GM18502 (cell line): ENCODE data around the gene WNT9A.
A peak's percentile ranks its signal among the peaks of the same experiment; 100 is the strongest.

ENCODE experiments used
- ATAC-seq: cut with Tn5 transposase; IDR thresholded peaks from one replicate; pipeline ENCODE4 v1.9.1; 2021; ENCODE audit warnings: mild to moderate bottlenecking; ENCODE audit not compliant: unreplicated experiment, poor library complexity

WNT9A gene

GRCh38 chr1:227955808-227956207 lies 8.1 kb upstream of the WNT9A start:
- ATAC-seq = no peak

GRCh38 chr1:227954163-227954850 lies 6.6 kb upstream of the WNT9A start:
- ATAC-seq = no peak

DNA sequence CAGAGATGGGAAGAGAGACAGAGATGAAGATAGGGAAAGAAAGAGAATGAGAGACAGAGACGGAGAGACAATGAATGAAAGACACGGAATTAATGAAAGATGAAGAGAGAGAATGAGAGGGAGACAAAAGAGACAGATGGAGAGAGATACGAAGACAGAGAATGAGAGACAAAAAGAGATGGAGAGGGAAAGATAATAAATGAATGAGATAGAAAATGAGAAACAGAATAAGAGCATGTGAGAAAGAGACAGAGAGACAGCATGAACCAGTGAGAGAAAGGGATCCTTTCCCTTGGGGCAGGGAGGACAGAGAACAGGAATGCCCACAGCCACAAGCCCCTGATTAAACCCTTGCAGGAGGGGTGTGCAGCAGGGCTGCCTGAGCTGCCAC lies 5.3 kb upstream of the WNT9A start:
- ATAC-seq = no peak

GRCh38 chr1:227952374-227953021 lies 4.8 kb upstream of the WNT9A start:
- ATAC-seq = no peak

- ATAC-seq = no peak
These were observed 4.1 kb upstream of the WNT9A start for GRCh38 chr1:227951624-227952373.

DNA sequence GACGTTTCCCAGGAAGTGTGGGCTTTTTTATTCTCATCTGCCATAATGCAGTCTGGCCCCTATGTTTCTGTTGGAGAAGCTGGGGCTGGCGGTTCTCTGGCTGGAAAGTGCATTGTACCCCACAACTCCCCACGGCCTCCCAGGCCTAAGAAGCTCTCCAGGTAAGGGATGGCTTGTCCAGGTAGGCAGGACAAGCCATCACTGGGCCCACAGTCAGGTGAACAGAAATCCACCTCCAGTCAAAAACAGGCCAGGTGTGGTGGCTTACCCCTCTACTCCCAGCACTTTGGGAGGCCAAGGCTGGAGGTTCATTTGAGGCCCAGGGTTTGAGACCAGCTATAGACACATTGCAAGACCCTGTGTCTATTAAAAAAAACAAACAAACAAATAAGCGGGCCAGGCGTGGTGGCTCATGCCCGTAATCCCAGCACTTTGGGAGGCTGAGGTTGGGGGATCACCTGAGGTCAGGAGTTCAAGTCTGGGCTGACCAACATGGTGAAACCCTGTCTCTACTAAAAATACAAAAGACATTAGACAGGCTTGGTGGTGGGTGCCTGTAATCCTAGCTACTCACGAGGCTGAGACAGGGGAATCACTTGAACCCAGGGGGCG lies 3.1 kb upstream of the WNT9A start:
- no peak for ATAC-seq

GRCh38 chr1:227949954-227950734 lies 2.4 kb upstream of the WNT9A start:
- ATAC-seq = no peak

DNA sequence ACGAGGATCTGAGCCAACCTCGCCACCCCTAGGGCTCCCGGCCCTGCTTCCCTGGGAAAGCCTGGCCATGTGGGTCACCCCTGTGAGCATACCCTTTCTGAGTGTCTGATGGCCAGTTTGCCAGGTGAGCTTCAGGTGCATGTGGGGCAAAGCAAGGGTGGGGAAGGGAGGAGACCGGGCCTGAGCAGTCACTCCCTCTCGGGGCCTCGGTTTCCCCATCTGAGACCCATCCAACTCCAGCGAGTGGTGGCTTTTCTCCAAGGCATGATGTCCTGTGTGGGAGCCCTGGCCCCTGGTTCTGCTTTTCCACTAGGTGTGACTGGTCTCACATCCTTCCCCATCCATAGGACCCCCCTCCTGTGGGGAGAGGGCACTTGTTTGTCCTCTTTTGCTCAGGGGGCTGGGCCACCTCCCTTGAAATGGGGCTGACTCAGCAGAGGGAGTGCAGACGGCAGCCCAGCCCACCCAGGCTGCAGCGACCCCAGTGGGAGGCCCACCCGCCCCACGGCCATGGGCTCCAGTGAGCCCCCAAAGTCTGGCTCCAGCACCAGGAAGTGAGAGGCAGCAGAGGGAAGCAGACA lies 1.7 kb upstream of the WNT9A start:
- no peak for ATAC-seq

DNA sequence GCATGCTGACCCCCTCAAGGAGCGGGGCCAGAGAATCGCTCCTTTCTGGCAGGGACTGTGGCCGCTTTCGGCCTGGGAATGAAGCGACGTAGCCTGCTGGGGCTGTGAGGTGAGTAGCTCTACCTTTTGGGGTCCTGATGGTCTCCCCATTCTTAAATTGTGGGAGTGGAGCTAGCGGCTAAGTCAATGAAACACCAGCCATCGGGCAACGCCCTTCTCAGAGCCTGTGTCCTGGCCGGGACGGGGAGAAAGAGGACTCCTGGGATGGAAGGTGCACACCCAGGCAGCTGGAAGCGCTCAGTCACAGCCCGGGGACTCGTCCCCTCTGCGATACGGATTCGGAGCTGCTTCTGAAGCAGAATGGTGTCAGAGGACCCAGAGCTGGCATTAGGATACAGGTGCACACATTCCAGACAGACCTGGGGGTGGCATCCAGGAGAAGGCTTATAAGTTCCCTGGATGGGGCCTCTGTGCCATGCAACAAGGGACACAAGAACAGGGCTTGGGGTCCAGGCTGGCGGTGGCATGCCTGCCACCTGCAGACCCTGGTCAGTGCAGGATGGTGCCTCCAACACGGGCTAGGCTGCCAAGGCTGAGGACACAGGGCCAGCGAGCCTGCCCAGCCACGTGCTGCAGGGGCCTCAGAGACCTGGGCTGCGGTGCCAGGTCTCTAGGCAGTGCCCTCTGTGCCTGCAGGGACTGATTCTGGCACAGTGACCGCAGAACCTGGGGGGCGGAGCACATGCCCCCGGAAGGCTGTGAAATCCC lies 945 bp upstream of the WNT9A start:
- ATAC-seq = no peak

GRCh38 chr1:227947386-227947675 lies 401 bp downstream of the WNT9A start:
- ATAC-seq = no peak

GRCh38 chr1:227946624-227947385 lies 927 bp downstream of the WNT9A start:
- ATAC-seq = peak; percentile 53

GRCh38 chr1:227945891-227946623 lies 1.7 kb downstream of the WNT9A start:
- peak; percentile 26 for ATAC-seq

DNA sequence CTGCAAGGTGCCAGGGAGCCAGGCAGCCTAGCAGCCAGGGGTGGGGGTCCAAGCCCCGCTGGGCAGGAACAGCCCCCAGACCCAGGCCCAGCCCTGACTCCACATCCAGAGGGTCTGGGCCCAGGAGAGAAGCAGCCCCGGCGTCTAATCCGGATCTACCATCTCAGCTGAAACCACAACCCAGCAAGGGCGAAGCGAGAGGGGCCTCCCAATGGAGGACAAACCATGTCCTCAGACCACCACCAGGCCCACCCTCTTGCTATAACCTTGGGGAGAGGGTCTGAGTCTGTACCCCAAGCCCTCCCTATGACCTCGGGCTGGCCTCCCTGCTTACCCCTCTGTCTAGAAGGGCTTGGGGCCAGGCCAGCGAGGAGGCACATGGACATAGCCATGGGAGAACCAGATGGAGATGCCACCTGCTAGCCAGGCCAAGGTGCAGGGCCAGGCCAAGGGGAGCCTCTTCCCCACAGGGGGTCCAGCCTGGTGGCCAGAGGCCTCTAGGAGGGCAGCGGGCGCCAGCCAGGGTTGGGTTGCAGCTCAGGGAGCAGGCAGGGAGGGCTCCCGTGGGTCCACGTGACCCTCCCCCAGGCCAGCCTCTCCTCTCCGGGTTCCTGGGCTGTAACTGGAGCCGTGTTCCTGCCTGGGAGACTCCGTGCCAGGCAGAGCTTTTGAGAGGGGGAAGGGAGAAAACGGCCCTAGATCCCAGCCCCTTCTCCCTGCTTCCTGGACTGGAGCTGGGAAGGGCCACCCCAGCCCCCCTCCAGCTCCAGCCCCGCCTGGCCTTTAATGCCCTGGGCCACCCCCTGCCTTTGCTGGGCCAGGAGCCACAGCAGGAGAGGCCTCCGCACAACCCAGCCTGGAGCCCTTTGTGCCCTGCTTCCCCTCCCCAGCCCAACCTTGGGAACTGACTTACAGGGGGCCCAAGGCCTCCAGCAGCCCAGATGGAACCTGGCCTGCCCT lies 2.5 kb downstream of the WNT9A start:
- no peak for ATAC-seq

- no peak for ATAC-seq
These were observed 3.4 kb downstream of the WNT9A start for GRCh38 chr1:227944090-227944930.

DNA sequence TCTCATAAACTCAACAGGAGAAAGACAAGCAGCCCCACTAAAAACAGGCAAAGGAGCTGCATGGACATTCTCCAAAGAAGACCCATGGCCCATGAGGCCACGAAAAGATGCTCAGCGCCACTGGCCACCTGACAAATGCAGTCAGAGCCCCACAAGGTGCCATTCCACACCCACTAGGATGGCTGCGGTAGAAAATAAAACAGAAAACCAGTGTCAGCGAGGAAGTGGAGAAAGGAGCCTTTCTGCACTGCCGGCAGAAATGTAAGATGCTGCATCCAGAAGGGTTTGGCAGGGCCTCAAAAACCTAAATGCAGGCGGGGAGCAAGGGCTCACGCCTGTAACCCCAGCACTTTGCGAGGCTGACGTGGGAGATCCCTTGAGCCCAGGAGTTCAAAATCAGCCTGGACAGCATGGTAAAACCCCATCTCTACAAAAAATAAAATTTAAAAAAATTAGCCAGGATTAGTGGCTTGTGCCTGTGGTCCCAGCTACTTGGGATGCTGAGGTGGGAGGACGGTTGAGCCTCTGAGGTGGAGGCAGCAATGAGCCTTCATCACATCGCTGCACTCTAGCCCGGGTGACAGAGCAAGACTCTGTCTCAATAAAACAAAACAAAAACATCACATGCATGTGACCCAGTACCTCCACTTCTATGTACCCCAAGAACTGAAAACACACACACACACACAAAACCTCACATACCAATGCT lies 4.2 kb downstream of the WNT9A start:
- no peak for ATAC-seq
